Measurements from ENCODE around the gene TMEM45A. TPM values are rescaled to one million over a fixed set of nuclear protein-coding genes. Genes with fewer than 3 reads are reported as not detected.

The TMEM45A gene
- total RNA-seq, 2 donors from 2014 or later: 5.8 to 7.8 TPM

GRCh38 chr3:100535610-100535943 lies 43.2 kb downstream of the TMEM45A start:
- H3K36me3 ChIP-seq (ENCODE audit: control insufficient read depth, insufficient read depth, low read length): no peaks in the 10 kb centered on the region
- Mint-ChIP-seq H3K4me3 (no peak overlapping the region), H3K4me1 (peaks cover 6% of the 10 kb centered on the region), H3K9me3 (no peaks in the 10 kb centered on the region), H3K27me3 (ENCODE audit: insufficient read depth) (no peaks in the 10 kb centered on the region), H3K27ac (no peak overlapping the region), H3K36me3 (ENCODE audit: low read depth) (no peaks in the 10 kb centered on the region)
- peaks cover 5% of the 10 kb centered on the region for H3K4me1 ChIP-seq (ENCODE audit: control insufficient read depth, insufficient read depth, low read length)
- no peaks in the 10 kb centered on the region for H3K27me3 ChIP-seq (ENCODE audit: control insufficient read depth, insufficient read depth, low read length, poor library complexity, severe bottlenecking)
- H3K9me3 ChIP-seq (ENCODE audit: control insufficient read depth, low read length): no peaks in the 10 kb centered on the region
- DNase-seq: no peak
- WGBS, 2 experiments (ENCODE audit: insufficient coverage in 1 of 2, insufficient read length in 1 of 2): 93% methylated on average over 1 of the region's 1 CpG; no CpG with 5 or more reads in 1 of the 2 experiments
- no peak overlapping the region for H3K4me3 ChIP-seq (ENCODE audit: low read length)
- H3K9ac ChIP-seq (ENCODE audit: extremely low read depth, low read length, poor library complexity, severe bottlenecking): no peak overlapping the region
- H3K27ac ChIP-seq (ENCODE audit: low read depth, low read length): no peak overlapping the region
- no peak for TF ChIP-seq CTCF (conservative IDR thresholded peaks at IDR 0.05)

DNA sequence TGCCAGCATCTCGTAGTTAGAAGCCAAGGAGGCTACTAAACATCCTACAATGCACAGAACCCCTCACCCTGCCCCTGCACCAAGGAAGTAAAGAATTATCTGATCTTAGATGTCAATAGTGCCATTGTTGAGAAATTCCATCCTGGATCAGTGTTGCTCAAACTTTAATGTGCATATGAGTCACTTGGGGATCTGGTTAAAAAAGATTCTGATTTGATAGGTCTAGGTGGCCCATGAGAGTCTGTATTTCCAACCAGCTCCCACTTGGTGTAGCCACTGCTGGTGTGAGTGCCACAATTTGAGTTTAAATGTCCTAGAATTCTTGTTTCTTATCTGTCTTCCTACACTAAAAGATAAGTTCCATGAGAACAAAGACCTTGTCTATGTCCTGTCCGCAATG lies 43.7 kb downstream of the TMEM45A start:
- Mint-ChIP-seq H3K27me3 (ENCODE audit: insufficient read depth) (no peaks in the 10 kb centered on the region), H3K4me3 (no peak overlapping the region), H3K9me3 (peaks cover 3% of the 10 kb centered on the region), H3K36me3 (ENCODE audit: low read depth) (no peaks in the 10 kb centered on the region), H3K27ac (no peak overlapping the region), H3K4me1 (peaks cover 6% of the 10 kb centered on the region)
- Histone ChIP-seq H3K36me3 (ENCODE audit: control insufficient read depth, insufficient read depth, low read length) (no peaks in the 10 kb centered on the region), H3K27me3 (ENCODE audit: control insufficient read depth, insufficient read depth, low read length, poor library complexity, severe bottlenecking) (no peaks in the 10 kb centered on the region), H3K9me3 (ENCODE audit: control insufficient read depth, low read length) (no peaks in the 10 kb centered on the region), H3K9ac (ENCODE audit: extremely low read depth, low read length, poor library complexity, severe bottlenecking) (no peak overlapping the region), H3K4me1 (ENCODE audit: control insufficient read depth, insufficient read depth, low read length) (peaks cover 5% of the 10 kb centered on the region), H3K27ac (ENCODE audit: low read depth, low read length) (no peak overlapping the region), H3K4me3 (ENCODE audit: low read length) (no peak overlapping the region)
- WGBS, 2 experiments (ENCODE audit: insufficient coverage in 1 of 2, insufficient read length in 1 of 2): 92% methylated on average over 2 of the region's 2 CpGs; no CpG with 5 or more reads in 1 of the 2 experiments
- no peak for TF ChIP-seq CTCF (conservative IDR thresholded peaks at IDR 0.05)
- no peak for DNase-seq

DNA sequence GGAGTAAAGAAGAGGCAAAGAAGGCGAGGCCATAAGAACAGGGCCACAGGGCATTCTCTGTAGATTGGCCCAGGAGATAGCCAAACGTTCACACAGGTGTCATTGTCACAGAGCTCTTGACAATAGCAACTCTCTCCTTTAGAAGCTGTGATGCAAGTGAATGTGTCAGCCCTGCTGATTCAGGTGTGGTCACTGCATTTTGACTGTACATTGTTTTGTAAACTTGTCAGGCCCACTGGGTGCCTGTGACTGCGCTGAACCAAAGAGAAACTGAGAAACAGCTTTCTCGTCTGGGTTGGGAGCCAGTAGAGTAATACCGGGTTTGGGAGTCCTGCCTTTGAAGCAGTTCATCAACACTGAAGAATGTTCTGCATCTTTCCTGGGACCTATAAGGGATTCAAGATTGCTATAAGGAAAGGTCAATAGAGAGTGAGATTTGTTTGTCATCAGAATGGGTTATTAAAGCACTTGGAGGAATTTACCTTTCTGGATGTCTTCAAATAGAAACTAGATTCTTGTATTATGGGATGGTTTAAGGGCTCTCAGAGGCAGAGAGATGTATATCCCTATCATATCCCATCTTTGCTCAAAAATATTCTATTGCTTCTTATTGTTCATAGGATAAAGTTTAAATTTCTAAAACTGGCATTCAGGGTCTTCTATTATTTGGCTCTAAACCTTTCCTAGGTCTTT lies 45.4 kb downstream of the TMEM45A start:
- H3K4me3 Mint-ChIP-seq: no peak overlapping the region
- no peak overlapping the region for H3K27ac ChIP-seq (ENCODE audit: low read depth, low read length)
- H3K4me1 ChIP-seq (ENCODE audit: control insufficient read depth, insufficient read depth, low read length): peaks cover 5% of the 10 kb centered on the region
- no peak for TF ChIP-seq CTCF (conservative IDR thresholded peaks at IDR 0.05)
- H3K4me3 ChIP-seq (ENCODE audit: low read length): no peak overlapping the region
- no peaks in the 10 kb centered on the region for H3K36me3 ChIP-seq (ENCODE audit: control insufficient read depth, insufficient read depth, low read length)
- H3K9me3 Mint-ChIP-seq: peaks cover 8% of the 10 kb centered on the region
- DNase-seq: no peak
- no peaks in the 10 kb centered on the region for H3K36me3 Mint-ChIP-seq (ENCODE audit: low read depth)
- no peak overlapping the region for H3K9ac ChIP-seq (ENCODE audit: extremely low read depth, low read length, poor library complexity, severe bottlenecking)
- WGBS, 2 experiments (ENCODE audit: insufficient coverage in 1 of 2, insufficient read length in 1 of 2): 89 to 93% methylated on average over 5 of the region's 5 CpGs
- H3K27ac Mint-ChIP-seq: no peak overlapping the region
- H3K9me3 ChIP-seq (ENCODE audit: control insufficient read depth, low read length): no peaks in the 10 kb centered on the region
- H3K4me1 Mint-ChIP-seq: peaks cover 6% of the 10 kb centered on the region
- H3K27me3 ChIP-seq (ENCODE audit: control insufficient read depth, insufficient read depth, low read length, poor library complexity, severe bottlenecking): no peaks in the 10 kb centered on the region
- H3K27me3 Mint-ChIP-seq (ENCODE audit: insufficient read depth): no peaks in the 10 kb centered on the region

All from endodermal cell (in vitro differentiated cells).